ENCODE data around the gene GNG7.

- TF ChIP-seq CTCF (IDR thresholded peaks at IDR 0.05) (no peak), POLR2A (IDR thresholded peaks at IDR 0.05) (no peak)
Measured at GRCh38 chr19:2600914-2601870, 101.3 kb downstream of the GNG7 start.
